Spleen (tissue), 11 donors: ENCODE results near the gene PALLD. TPM values are rescaled to one million over a fixed set of nuclear protein-coding genes. Genes with fewer than 3 reads are reported as not detected.

Source experiments
- DNase-seq: peaks from one replicate; pipeline ENCODE4 v3.0.0-alpha.2; 2020
- H3K27ac ChIP-seq, 8 donors: fragments of 200-600 bp; sonication (generic) in 7 of 8; 1 replicate in 4 of 8; 2 replicates in 4 of 8; pipeline versions ENCODE4 v1.5.0 to v1.8.0; 2016 to 2021; ENCODE audit warnings: inconsistent platforms in 4 of 8, mild to moderate bottlenecking in 4 of 8, moderate library complexity in 1 of 8
- H3K27me3 ChIP-seq, 7 donors: fragments of 200-600 bp; sonication (generic) in 6 of 7; replicated peaks in 1 of 7; 1 replicate in 4 of 7; 2 replicates in 3 of 7; pipeline versions ENCODE4 v1.5.0 to v1.8.0; 2016 to 2021; ENCODE audit warnings: inconsistent platforms in 3 of 7, mild to moderate bottlenecking in 1 of 7
- H3K36me3 ChIP-seq, 6 donors: fragments of 200-600 bp; sonication (generic) in 5 of 6; 1 replicate in 4 of 6; 2 replicates in 2 of 6; pipeline versions ENCODE4 v1.5.0 to v1.8.0; 2016 to 2021; ENCODE audit warnings: inconsistent platforms in 2 of 6
- H3K4me1 ChIP-seq, 6 donors: fragments of 200-600 bp; sonication (generic) in 5 of 6; 1 replicate in 3 of 6; 2 replicates in 3 of 6; pipeline versions ENCODE4 v1.5.0 to v1.8.0; 2016 to 2021; ENCODE audit warnings: inconsistent platforms in 3 of 6
- H3K4me3 ChIP-seq, 8 donors: fragments of 200-600 bp; sonication (generic) in 7 of 8; 1 replicate in 4 of 8; 2 replicates in 4 of 8; pipeline versions ENCODE4 v1.5.0 to v1.8.0; 2016 to 2021; ENCODE audit warnings: inconsistent platforms in 4 of 8, mild to moderate bottlenecking in 4 of 8, moderate library complexity in 2 of 8
- H3K9me3 ChIP-seq, 8 donors: fragments of 200-600 bp; sonication (generic) in 7 of 8; 1 replicate in 4 of 8; 2 replicates in 4 of 8; pipeline versions ENCODE4 v1.5.0 to v1.8.0; 2016 to 2021; ENCODE audit warnings: inconsistent platforms in 4 of 8
- CTCF ChIP-seq, 11 experiments: fragments of 200-600 bp in 7 of 11; fragments of 450-650 bp in 4 of 11; sonication (generic) in 4 of 11; IDR thresholded peaks in 8 of 11; conservative IDR thresholded peaks in 3 of 11; 1 replicate in 7 of 11; 2 replicates in 4 of 11; pipeline versions ENCODE4 v1.4.0 to v1.8.0; 2016 to 2021; ENCODE audit warnings: antibody characterized with exemption in 11 of 11, inconsistent platforms in 4 of 11, mild to moderate bottlenecking in 1 of 11
- POLR2A ChIP-seq, 3 donors: fragments of 450-650 bp; IDR thresholded peaks; one replicate each; pipeline ENCODE4 v1.5.1; 2017; ENCODE audit warnings: antibody characterized with exemption in 3 of 3, mild to moderate bottlenecking in 1 of 3
- POLR2AphosphoS5 ChIP-seq, 3 donors: sonication (generic); formaldehyde crosslinking; IDR thresholded peaks; one replicate each; pipeline ENCODE4 v1.5.1; 2017; ENCODE audit warnings: antibody characterized with exemption in 3 of 3
- WGBS, 5 donors: extraction: QIAGEN DNeasy Blood & Tissue Kit in 3 of 5; methylation state at CpG; one replicate each; pipeline versions ENCODE4 v1.1.5 to v1.1.7; 2013 to 2018; 5-methylcytosine and 5-hydroxymethylcytosine counted together
- intact Hi-C: fragments of 100-400 bp; cut with DNase I; formaldehyde crosslinking; loops from one replicate; pipeline ENCODE4 v1.15.0; 2023; ENCODE audit warnings: low total_unique reads
- polyA plus RNA-seq, 3 donors: library from polyadenylated mRNA; stranded (reverse); fragments of 200-250 nt; gene quantifications; one replicate each; pipeline ENCODE4 v1.2.1, GENCODE V29; 2013
- total RNA-seq, 7 donors: library from RNA; depleted of rRNA in 3 of 7; stranded (reverse); fragments of >200 nt in 3 of 7; fragmentation: NEBNext Ultra II Directional in 4 of 7; extraction: Animal tissue kit (Norgen Biotek cat#: 25700) in 4 of 7; gene quantifications; one replicate each; pipeline versions ENCODE4 v1.1.0 to v1.2.1, GENCODE V29; 2016 to 2021
- donor health status: healthy with polysubstance abuse.
- donor health status: DM: no; HTN: no; CAD: no; lungs with moderate emphysema.
- donor health status: DM: no; HTN: no; CAD: no.
- donor health status: Bipolar disorder and iron deficiency.
- donor health status: healthy.
- donor health status: DM: no; HTN: no; CAD: no.
- donor health status: DM: yes; HTN: yes; CAD: no.

Gene PALLD
- total and polyA plus RNA-seq, 10 donors = 24.3 to 228 (median 142) TPM

- peaks cover 0 to 7% (median 0%) of the 10 kb centered on the region in 7 donors for H3K27me3 ChIP-seq
- intact Hi-C loops = no loop called here
- WGBS, 5 donors = 11 to 23% (median 11%) methylated on average over 4 of the region's 4 CpGs
- peaks cover 12 to 50% (median 34%) of the 10 kb centered on the region in 6 donors for H3K4me1 ChIP-seq
- H3K9me3 ChIP-seq = no peaks in the 10 kb centered on the region
- H3K27ac ChIP-seq = peak overlapping the region in 7 of 8 donors; percentile 37 to 78 (median 74)
- H3K36me3 ChIP-seq = peaks cover 0 to 3% (median 0%) of the 10 kb centered on the region in 6 donors
- TF ChIP-seq POLR2A (IDR thresholded peaks at IDR 0.05) = no peak
- TF ChIP-seq CTCF (IDR thresholded peaks at IDR 0.05 in 8 of 11, conservative IDR thresholded peaks at IDR 0.05 in 3 of 11) = no peak
- peak in 1 of 3 donors; percentile 59 for TF ChIP-seq POLR2AphosphoS5 (IDR thresholded peaks at IDR 0.05)
- DNase-seq = no peak
- peak overlapping the region in 1 of 8 donors; percentile 40 for H3K4me3 ChIP-seq
These were observed 351.1 kb downstream of the PALLD start for GRCh38 chr4:168847771-168848502.

- Histone ChIP-seq H3K27ac (peak overlapping the region in 7 of 8 donors; percentile 38 to 78 (median 74)), H3K4me3 (peak overlapping the region in 2 of 8 donors; percentile 7 to 40)
These were observed 352.3 kb downstream of the PALLD start for GRCh38 chr4:168849030-168849675.

GRCh38 chr4:168849997-168850396, 353.1 kb downstream of the PALLD start:
- Histone ChIP-seq H3K36me3 (peaks cover 0 to 3% (median 0%) of the 10 kb centered on the region in 6 donors), H3K9me3 (no peaks in the 10 kb centered on the region), H3K27ac (peak overlapping the region in 6 of 8 donors; percentile 38 to 78 (median 74)), H3K27me3 (peaks cover 0 to under 1% (median 0%) of the 10 kb centered on the region in 7 donors), H3K4me3 (no peak overlapping the region), H3K4me1 (peaks cover 12 to 67% (median 47%) of the 10 kb centered on the region in 6 donors)
- TF ChIP-seq POLR2AphosphoS5 (IDR thresholded peaks at IDR 0.05) (no peak), CTCF (IDR thresholded peaks at IDR 0.05 in 8 of 11, conservative IDR thresholded peaks at IDR 0.05 in 3 of 11) (no peak), POLR2A (IDR thresholded peaks at IDR 0.05) (no peak)
- DNase-seq = no peak
- intact Hi-C loops = no loop called here
- WGBS, 5 donors = 82 to 96% (median 87%) methylated on average over 3 of the region's 3 CpGs

More at GRCh38 chr4:168849030-168849675, 352.3 kb downstream of the PALLD start:
- TF ChIP-seq CTCF (IDR thresholded peaks at IDR 0.05 in 8 of 11, conservative IDR thresholded peaks at IDR 0.05 in 3 of 11) (no peak), POLR2AphosphoS5 (IDR thresholded peaks at IDR 0.05) (no peak)
- intact Hi-C loops = no loop called here
- no peak for DNase-seq
- peaks cover 0 to 3% (median 0%) of the 10 kb centered on the region in 6 donors for H3K36me3 ChIP-seq
- H3K27me3 ChIP-seq = peaks cover 0 to 7% (median 0%) of the 10 kb centered on the region in 7 donors
- WGBS, 5 donors = 16 to 42% (median 32%) methylated on average over 10 of the region's 10 CpGs
- H3K4me1 ChIP-seq = peaks cover 12 to 61% (median 45%) of the 10 kb centered on the region in 6 donors
- H3K9me3 ChIP-seq = no peaks in the 10 kb centered on the region

- intact Hi-C loops = no loop called here
- Histone ChIP-seq H3K27ac (peak overlapping the region in 1 of 8 donors; percentile 12), H3K9me3 (no peaks in the 10 kb centered on the region), H3K4me3 (no peak overlapping the region), H3K27me3 (no peaks in the 10 kb centered on the region), H3K4me1 (peaks cover 9 to 61% (median 45%) of the 10 kb centered on the region in 6 donors), H3K36me3 (peaks cover 0 to 3% (median 0%) of the 10 kb centered on the region in 6 donors)
- WGBS, 5 donors = 80 to 95% (median 86%) methylated on average over 3 of the region's 3 CpGs
- DNase-seq = no peak
- no peak for TF ChIP-seq POLR2AphosphoS5 (IDR thresholded peaks at IDR 0.05)
- no peak for TF ChIP-seq POLR2A (IDR thresholded peaks at IDR 0.05)
- no peak for TF ChIP-seq CTCF (IDR thresholded peaks at IDR 0.05 in 8 of 11, conservative IDR thresholded peaks at IDR 0.05 in 3 of 11)
These were observed 355.5 kb downstream of the PALLD start for GRCh38 chr4:168852387-168852786.
